OCI-LY3 (cell line): ENCODE measurements around the gene GPR156.

Source experiments
- CTCF ChIP-seq: fragments of 200-600, 300-600 bp; sonication (generic); IDR thresholded peaks from 2 replicates; pipeline ENCODE4 v1.5.1; 2014; ENCODE audit warnings: antibody characterized with exemption, low read length, low read depth
- EZH2phosphoT487 ChIP-seq: fragments of 200-600 bp; shearing (Covaris generic); IDR thresholded peaks from 2 replicates; pipeline ENCODE4 v1.6.1; 2018; ENCODE audit warnings: antibody characterized with exemption, mixed run types, low read depth

GRCh38 chr3:120209425-120209824, 75.6 kb downstream of the GPR156 start:
- TF ChIP-seq CTCF (no peak), EZH2phosphoT487 (no peak)
